GM21529 (cell line): ENCODE data around the gene AP1S1.
"Not testable (repeated sequence)": the region's sequence is repeated elsewhere in the genome, so short reads cannot be mapped to it uniquely, and the experiment has no call there.

Source experiments
- ATAC-seq: cut with Tn5 transposase; IDR thresholded peaks from one replicate; pipeline ENCODE4 v1.9.1; 2021; ENCODE audit not compliant: unreplicated experiment

The AP1S1 gene

GRCh38 chr7:101153969-101154692 lies at the start of gene AP1S1:
Gene AP1S1 (plus strand): TSS chr7:101154476. CDS start chr7:101154515, 39 bp downstream.
- peak; percentile 81 for ATAC-seq

- no peak for ATAC-seq
Measured at GRCh38 chr7:101104799-101105198, 49.5 kb upstream of the AP1S1 start.

DNA sequence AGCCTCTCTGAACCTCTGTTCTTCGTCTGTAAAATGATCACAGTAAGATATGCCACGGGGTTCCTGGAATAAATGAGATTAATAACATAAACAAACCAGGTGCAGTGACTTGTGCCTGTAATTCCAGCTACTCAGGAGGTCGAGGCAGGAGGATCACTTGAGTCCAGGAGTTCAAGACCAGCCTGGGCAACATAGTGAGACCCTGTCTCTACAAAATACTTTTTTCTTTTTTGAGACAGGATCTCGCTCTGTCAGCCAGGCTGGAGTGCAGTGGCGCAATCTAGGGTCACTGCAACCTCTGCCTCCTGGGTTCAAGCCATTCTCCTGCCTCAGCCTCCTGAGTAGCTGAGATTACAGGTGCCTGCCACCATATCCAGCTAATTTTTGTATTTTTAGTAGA lies 49.0 kb upstream of the AP1S1 start:
- ATAC-seq = not testable (repeated sequence)

GRCh38 chr7:101106386-101106785 lies 47.9 kb upstream of the AP1S1 start:
- no peak for ATAC-seq

DNA sequence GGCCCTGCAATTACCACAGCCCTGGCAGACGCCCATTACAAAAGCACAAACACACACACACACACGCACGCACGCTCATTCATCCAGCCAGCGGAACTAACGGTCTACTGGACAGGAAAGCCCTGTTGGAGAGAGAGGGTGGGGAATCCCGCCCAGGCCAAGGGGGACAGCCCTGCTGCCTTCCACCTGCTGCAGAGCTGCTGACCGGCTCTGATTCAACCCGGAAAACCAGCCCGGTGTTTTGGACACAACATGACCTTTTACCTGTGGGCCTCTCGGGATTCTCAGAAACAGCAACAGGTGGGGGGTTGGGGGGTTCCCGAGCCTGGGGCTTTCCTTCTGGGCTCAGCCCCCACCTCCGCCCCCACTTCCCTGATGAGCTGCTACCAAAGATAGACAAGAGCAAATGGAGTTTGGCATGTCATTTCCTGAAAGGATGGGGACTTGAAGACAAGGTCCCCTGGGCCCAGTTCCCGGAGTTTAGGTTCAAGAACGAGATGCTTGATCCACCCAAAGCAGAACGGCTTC lies 45.9 kb upstream of the AP1S1 start:
- ATAC-seq = no peak

- no peak for ATAC-seq
Measured at GRCh38 chr7:101108961-101109360, 45.3 kb upstream of the AP1S1 start.

GRCh38 chr7:101109368-101109767 lies 44.9 kb upstream of the AP1S1 start:
- ATAC-seq = no peak

GRCh38 chr7:101111261-101111660 lies 43.0 kb upstream of the AP1S1 start:
- no peak for ATAC-seq

GRCh38 chr7:101112233-101112632 lies 42.0 kb upstream of the AP1S1 start:
- ATAC-seq = no peak

DNA sequence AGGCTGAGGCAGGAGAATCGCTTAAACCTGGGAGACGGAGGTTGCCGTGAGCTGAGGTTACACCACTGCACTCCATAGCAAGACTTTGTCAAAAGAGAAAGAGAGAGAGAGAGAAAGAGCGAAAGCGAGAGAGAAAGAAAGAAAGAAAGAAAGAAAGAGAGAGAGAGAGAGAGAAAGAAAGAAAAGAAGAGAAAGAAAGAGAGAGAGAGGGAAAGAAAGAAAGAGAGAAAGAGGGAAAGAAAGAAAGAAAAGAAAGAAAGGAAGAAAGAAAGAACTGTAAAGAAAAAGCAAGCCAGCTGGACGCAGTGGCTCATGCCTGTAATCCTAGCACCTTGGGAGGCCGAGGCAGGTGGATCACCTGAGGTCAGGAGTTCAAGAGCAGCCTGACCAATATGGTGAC lies 41.1 kb upstream of the AP1S1 start:
- ATAC-seq = not testable (repeated sequence)

DNA sequence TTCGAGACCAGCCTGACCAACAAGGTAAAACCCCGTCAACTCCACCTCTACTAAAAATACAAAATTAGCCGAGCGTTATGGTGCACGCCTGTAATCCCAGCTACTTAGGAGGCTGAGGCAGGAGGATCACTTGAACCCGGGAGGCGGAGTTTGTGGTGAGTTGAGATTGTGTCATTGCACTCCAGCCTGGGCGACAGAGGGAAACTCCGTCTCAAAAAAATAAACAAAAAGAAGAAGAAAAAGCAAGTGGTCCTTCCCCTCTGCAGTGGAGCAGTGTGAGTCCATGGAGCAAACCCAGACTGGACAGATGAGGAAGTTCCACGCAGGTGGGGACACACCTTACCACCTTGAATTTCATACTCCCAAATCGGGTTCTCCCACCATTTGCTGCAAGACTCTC lies 40.4 kb upstream of the AP1S1 start:
- no peak for ATAC-seq

DNA sequence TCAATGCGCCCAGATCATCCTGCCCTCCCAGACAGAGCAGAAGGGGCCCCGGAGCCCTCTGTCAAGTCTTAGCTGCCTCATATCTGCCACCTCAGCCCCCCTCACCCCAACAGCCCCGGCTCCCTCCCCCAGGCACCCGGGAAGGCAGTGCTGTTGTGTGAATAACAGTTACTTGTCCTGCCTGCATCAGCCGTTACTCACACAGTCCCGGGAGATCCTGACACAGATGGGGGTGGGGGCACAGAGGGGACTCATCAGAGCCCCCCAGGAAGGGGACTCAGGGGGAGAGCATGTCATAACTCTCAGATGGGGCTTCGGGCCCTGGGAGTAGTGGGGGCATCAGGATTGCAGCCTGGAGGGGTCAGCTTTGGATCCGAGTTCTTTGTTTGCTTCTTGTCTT lies 39.8 kb upstream of the AP1S1 start:
- no peak for ATAC-seq

DNA sequence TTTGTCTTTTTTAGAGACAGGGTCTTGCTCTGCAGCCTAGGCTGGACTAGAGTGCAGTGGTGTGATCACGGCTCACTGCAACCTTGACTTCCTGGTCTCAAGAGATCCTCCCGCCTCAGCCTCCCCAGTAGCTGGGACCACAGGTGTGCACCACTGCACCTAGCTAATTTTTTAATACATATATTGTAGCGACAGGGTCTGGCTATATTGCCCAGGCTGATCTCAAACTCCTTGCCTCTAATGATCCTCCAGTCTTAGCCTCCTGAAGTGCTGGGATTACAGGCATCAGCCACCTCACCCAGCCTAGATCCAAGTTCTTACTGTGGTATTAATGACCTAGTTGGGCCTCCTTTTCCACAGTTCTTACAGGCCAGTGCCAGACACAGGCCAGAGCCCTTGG lies 39.1 kb upstream of the AP1S1 start:
- no peak for ATAC-seq

DNA sequence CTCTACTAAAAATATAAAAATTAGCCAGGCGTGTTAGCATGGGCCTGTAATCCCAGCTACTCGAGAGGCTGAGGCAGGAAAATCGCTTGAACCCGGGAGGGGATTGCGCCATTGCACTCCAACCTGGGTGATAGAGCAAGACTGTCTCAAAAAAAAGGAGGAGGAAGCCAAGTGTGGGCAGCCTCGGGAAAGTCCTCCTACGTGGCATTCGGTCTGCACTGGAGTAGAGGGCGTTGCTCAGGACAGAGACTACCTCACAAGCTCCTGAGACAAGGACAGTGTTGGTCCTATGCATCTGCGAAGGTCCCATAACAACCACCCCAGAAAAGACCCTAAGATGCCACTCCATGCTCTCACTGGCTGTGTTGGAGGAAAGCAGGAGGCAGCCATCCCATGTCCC lies 37.4 kb upstream of the AP1S1 start:
- no peak for ATAC-seq

GRCh38 chr7:101118856-101119255 lies 35.4 kb upstream of the AP1S1 start:
- ATAC-seq = no peak

DNA sequence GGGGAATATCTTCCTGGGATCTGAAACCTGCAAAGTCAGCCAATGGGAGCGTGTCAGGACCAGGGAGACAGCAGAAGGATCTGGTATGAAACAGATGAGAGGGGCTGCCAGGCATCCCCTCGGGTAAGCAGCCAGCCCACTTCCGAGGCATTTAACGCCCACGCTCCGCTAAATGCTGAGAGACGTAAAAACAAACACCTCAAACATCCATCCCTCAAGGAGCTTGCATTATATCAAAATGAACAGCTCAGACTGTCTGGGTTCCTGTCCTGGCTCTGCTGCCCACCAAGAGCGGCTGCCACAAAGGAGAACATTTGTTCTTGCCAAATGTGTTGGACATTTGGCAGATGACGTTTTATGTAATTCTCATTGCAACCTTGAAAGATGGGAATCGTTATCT lies 34.4 kb upstream of the AP1S1 start:
- no peak for ATAC-seq

GRCh38 chr7:101120315-101120714 lies 34.0 kb upstream of the AP1S1 start:
- no peak for ATAC-seq

- not testable (repeated sequence) for ATAC-seq
Measured at GRCh38 chr7:101121631-101121990, 32.7 kb upstream of the AP1S1 start.

GRCh38 chr7:101121991-101122932 lies 32.0 kb upstream of the AP1S1 start:
- no peak for ATAC-seq

DNA sequence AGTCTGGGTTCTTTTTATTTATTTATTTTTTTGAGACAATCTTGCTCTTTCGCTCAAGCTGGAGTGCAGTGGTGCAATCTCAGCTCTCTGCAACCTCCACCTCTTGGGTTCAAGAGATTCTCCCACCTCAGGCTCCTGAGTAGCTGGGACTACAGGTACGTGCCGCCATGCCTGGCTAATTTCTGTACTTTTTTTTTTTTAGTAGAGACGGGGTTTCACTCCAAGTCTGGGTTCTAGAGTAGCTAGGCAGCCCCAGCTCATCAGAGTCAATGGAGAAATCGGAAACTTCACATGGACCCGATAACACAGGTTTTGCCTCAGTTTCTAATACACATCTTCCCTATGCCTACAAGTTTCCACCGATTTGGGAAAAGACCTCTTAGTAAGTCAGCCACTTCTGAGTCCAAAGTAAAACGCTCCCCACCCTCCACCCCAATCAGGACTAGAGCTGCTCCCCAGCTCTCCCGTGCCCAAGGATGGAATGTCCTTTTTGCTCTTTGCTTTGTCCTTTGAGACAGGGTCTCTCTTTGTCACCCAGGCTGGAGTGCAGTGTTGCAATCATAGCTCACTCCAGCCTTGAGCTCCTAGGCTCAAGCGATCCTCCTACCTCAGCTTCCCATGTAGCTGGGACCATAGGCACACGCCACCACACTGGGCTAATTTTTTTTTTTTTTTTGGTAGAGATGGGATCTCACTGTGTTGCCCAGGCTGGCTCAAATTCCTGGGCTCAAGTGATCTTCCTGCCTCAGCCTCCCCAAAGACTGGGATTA lies 31.2 kb upstream of the AP1S1 start:
- ATAC-seq = no peak

- no peak for ATAC-seq
Measured at GRCh38 chr7:101123703-101124068, 30.6 kb upstream of the AP1S1 start.
